DND-41 (cell line): Measurements from ENCODE around the gene MAPK7.

ENCODE experiments used
- ATAC-seq: fragments of 200-7000 bp; cut with Tn5 transposase; 3 replicates; pipeline ENCODE4 v1.9.1; 2021; ENCODE audit warnings: low read depth; ENCODE audit not compliant: insufficient read depth
- DNase-seq: peaks from one replicate; pipeline ENCODE4 v3.0.0-alpha.2; 2020
- H2AFZ ChIP-seq: 2 replicates; pipeline ENCODE4 v1.6.0; 2012; ENCODE audit warnings: low read depth, low read length
- H3K27ac ChIP-seq: 2 replicates; pipeline ENCODE4 v1.5.1; 2012; ENCODE audit warnings: low read length, inconsistent platforms
- H3K27me3 ChIP-seq: fragments of 200-600 bp; sonication (generic); 2 replicates; pipeline ENCODE4 v1.6.0; 2012; ENCODE audit warnings: low read length, mild to moderate bottlenecking, inconsistent platforms; ENCODE audit not compliant: insufficient read depth, poor library complexity
- H3K36me3 ChIP-seq: 2 replicates; pipeline ENCODE4 v1.5.1; 2012; ENCODE audit warnings: low read length, inconsistent platforms; ENCODE audit not compliant: insufficient read depth
- H3K4me1 ChIP-seq: 2 replicates; pipeline ENCODE4 v1.5.1; 2012; ENCODE audit warnings: mild to moderate bottlenecking, low read length; ENCODE audit not compliant: insufficient read depth
- H3K4me2 ChIP-seq: 2 replicates; pipeline ENCODE4 v1.6.0; 2012; ENCODE audit warnings: mild to moderate bottlenecking, moderate library complexity, low read length, inconsistent platforms; ENCODE audit not compliant: insufficient read depth
- H3K4me3 ChIP-seq, 2 experiments: fragments of 200-600 bp in 1 of 2; shearing (Covaris generic) in 1 of 2; 2 replicates each; pipeline ENCODE4 v1.5.1; 2012 to 2016; ENCODE audit warnings: inconsistent platforms in 2 of 2, low read length in 2 of 2, mild to moderate bottlenecking in 2 of 2, low read depth in 1 of 2, moderate library complexity in 1 of 2
- H3K79me2 ChIP-seq: 2 replicates; pipeline ENCODE4 v1.6.0; 2012; ENCODE audit warnings: low read length, inconsistent platforms; ENCODE audit not compliant: insufficient read depth
- H3K9ac ChIP-seq: 2 replicates; pipeline ENCODE4 v1.6.0; 2012; ENCODE audit warnings: low read depth, mild to moderate bottlenecking, inconsistent platforms, low read length, moderate library complexity
- H3K9me3 ChIP-seq: 2 replicates; pipeline ENCODE4 v1.5.1; 2012; ENCODE audit warnings: low read length, moderate library complexity, mild to moderate bottlenecking, inconsistent platforms; ENCODE audit not compliant: insufficient read depth, severe bottlenecking
- H4K20me1 ChIP-seq: 2 replicates; pipeline ENCODE4 v1.6.0; 2012; ENCODE audit warnings: low read length; ENCODE audit not compliant: insufficient read depth
- CTCF ChIP-seq: IDR thresholded peaks from 2 replicates; pipeline ENCODE4 v1.5.1; 2012; ENCODE audit warnings: borderline replicate concordance, low read length, moderate library complexity, mild to moderate bottlenecking; ENCODE audit not compliant: poor library complexity, severe bottlenecking; ENCODE audit errors: extremely low read depth
- EZH2 ChIP-seq: IDR thresholded peaks from 3 replicates; pipeline ENCODE4 v1.6.1; 2012; ENCODE audit warnings: borderline replicate concordance, low read depth, mild to moderate bottlenecking, moderate library complexity, low read length, inconsistent platforms; ENCODE audit not compliant: severe bottlenecking

Gene MAPK7

GRCh38 chr17:19380481-19381301 lies 2.4 kb downstream of the MAPK7 start:
- H3K27ac ChIP-seq = no peak overlapping the region
- H3K4me3 ChIP-seq = no peak overlapping the region
- no peaks in the 10 kb centered on the region for H3K9me3 ChIP-seq
- no peak overlapping the region for H3K4me2 ChIP-seq
- no peaks in the 10 kb centered on the region for H3K27me3 ChIP-seq
- ATAC-seq = no peak
- no peak overlapping the region for H2AFZ ChIP-seq
- TF ChIP-seq CTCF (no peak), EZH2 (no peak)
- H4K20me1 ChIP-seq = peaks cover 27% of the 10 kb centered on the region
- no peak overlapping the region for H3K9ac ChIP-seq
- H3K79me2 ChIP-seq = peaks cover 14% of the 10 kb centered on the region
- peaks cover 29% of the 10 kb centered on the region for H3K4me1 ChIP-seq
- peaks cover 63% of the 10 kb centered on the region for H3K36me3 ChIP-seq
- DNase-seq = no peak

- Histone ChIP-seq H3K79me2 (peaks cover 14% of the 10 kb centered on the region), H4K20me1 (peaks cover 30% of the 10 kb centered on the region), H2AFZ (no peak overlapping the region), H3K9ac (no peak overlapping the region), H3K27me3 (no peaks in the 10 kb centered on the region), H3K4me1 (peaks cover 27% of the 10 kb centered on the region), H3K4me2 (no peak overlapping the region), H3K4me3 (no peak overlapping the region), H3K36me3 (peaks cover 63% of the 10 kb centered on the region), H3K9me3 (no peaks in the 10 kb centered on the region), H3K27ac (no peak overlapping the region)
- no peak for ATAC-seq
- DNase-seq = no peak
- TF ChIP-seq CTCF (no peak), EZH2 (no peak)
Observed at GRCh38 chr17:19381361-19381740, 3.1 kb downstream of the MAPK7 start.

- no peaks in the 10 kb centered on the region for H3K27me3 ChIP-seq
- H3K9me3 ChIP-seq = no peaks in the 10 kb centered on the region
- DNase-seq (no peak), ATAC-seq (no peak)
- H3K27ac ChIP-seq = no peak overlapping the region
- no peak overlapping the region for H3K9ac ChIP-seq
- H3K4me1 ChIP-seq = peaks cover 27% of the 10 kb centered on the region
- H3K4me3 ChIP-seq = no peak overlapping the region
- no peak overlapping the region for H3K4me2 ChIP-seq
- H2AFZ ChIP-seq = no peak overlapping the region
- TF ChIP-seq CTCF (no peak), EZH2 (no peak)
- H3K79me2 ChIP-seq = peaks cover 12% of the 10 kb centered on the region
- H3K36me3 ChIP-seq = peaks cover 63% of the 10 kb centered on the region
- H4K20me1 ChIP-seq = peaks cover 32% of the 10 kb centered on the region
Observed at GRCh38 chr17:19381741-19382444, 3.6 kb downstream of the MAPK7 start.
